Neural progenitor cell (in vitro differentiated cells): ENCODE results near the gene FAM193A. TPM values are rescaled to one million over a fixed set of nuclear protein-coding genes. Genes with fewer than 3 reads are reported as not detected.

Experiments used
- DNase-seq: peaks from one replicate; pipeline ENCODE4 v3.0.0-alpha.2; 2016; ENCODE audit warnings: low spot score
- H2AFZ ChIP-seq: fragments of 200-600 bp; sonication (generic); replicated peaks from 2 replicates; pipeline ENCODE4 v1.6.1; 2016; ENCODE audit warnings: antibody characterized with exemption
- H3F3A ChIP-seq: fragments of 200-600 bp; sonication (generic); 2 replicates; pipeline ENCODE4 v1.6.1; 2016; ENCODE audit warnings: antibody characterized with exemption, low read depth
- H3K27ac ChIP-seq: fragments of 200-600 bp; sonication (generic); 2 replicates; pipeline ENCODE4 v1.5.1; 2016; ENCODE audit warnings: mild to moderate bottlenecking
- H3K27me3 ChIP-seq: fragments of 200-600 bp; sonication (generic); 2 replicates; pipeline ENCODE4 v1.6.1; 2016; ENCODE audit warnings: mild to moderate bottlenecking, moderate library complexity
- H3K36me3 ChIP-seq: fragments of 200-600 bp; sonication (generic); 2 replicates; pipeline ENCODE4 v1.5.1; 2016
- H3K4me1 ChIP-seq: fragments of 200-600 bp; sonication (generic); 2 replicates; pipeline ENCODE4 v1.6.1; 2016; ENCODE audit warnings: mixed run types
- H3K4me2 ChIP-seq: fragments of 200-600 bp; sonication (generic); 2 replicates; pipeline ENCODE4 v1.6.1; 2016
- H3K4me3 ChIP-seq: fragments of 200-600 bp; sonication (generic); 2 replicates; pipeline ENCODE4 v1.5.1; 2016
- H3K79me2 ChIP-seq: fragments of 200-600 bp; sonication (generic); 2 replicates; pipeline ENCODE4 v1.6.1; 2016; ENCODE audit warnings: low read depth
- H3K9ac ChIP-seq: fragments of 200-600 bp; sonication (generic); 2 replicates; pipeline ENCODE4 v1.6.1; 2016
- H3K9me3 ChIP-seq: fragments of 200-600 bp; sonication (generic); 2 replicates; pipeline ENCODE4 v1.5.1; 2016; ENCODE audit warnings: low read depth
- H4K20me1 ChIP-seq: fragments of 200-600 bp; sonication (generic); 2 replicates; pipeline ENCODE4 v1.6.1; 2016; ENCODE audit warnings: low read depth
- H3K27ac Mint-ChIP-seq: 3 replicates; pipeline ENCODE4 v1.8.0; 2021; ENCODE audit warnings: mixed read lengths
- H3K27me3 Mint-ChIP-seq: 2 replicates; pipeline ENCODE4 v1.8.0; 2022; ENCODE audit warnings: low read depth, mild to moderate bottlenecking, inconsistent platforms, moderate library complexity, mixed read lengths; ENCODE audit not compliant: insufficient read depth
- H3K36me3 Mint-ChIP-seq: 3 replicates; pipeline ENCODE4 v1.8.0; 2021; ENCODE audit warnings: mixed read lengths
- H3K4me1 Mint-ChIP-seq: 3 replicates; pipeline ENCODE4 v1.8.0; 2021; ENCODE audit warnings: mixed read lengths
- H3K4me3 Mint-ChIP-seq: 3 replicates; pipeline ENCODE4 v1.8.0; 2021; ENCODE audit warnings: mild to moderate bottlenecking, moderate library complexity, mixed read lengths
- H3K9me3 Mint-ChIP-seq: 3 replicates; pipeline ENCODE4 v1.8.0; 2020; ENCODE audit warnings: mixed read lengths
- EZH2 ChIP-seq: fragments of 200-600 bp; sonication (generic); IDR thresholded peaks from 2 replicates; pipeline ENCODE4 v1.6.1; 2017; ENCODE audit warnings: antibody characterized with exemption, mild to moderate bottlenecking, moderate library complexity
- EZH2phosphoT487 ChIP-seq: fragments of 200-600 bp; sonication (generic); IDR thresholded peaks from 2 replicates; pipeline ENCODE4 v1.6.1; 2017; ENCODE audit warnings: antibody characterized with exemption
- total RNA-seq: library from RNA; depleted of rRNA; stranded (reverse); fragments of >200 nt; gene quantifications from 2 replicates; pipeline ENCODE4 v1.2.3, GENCODE V29; 2015; ENCODE audit warnings: low replicate concordance
- TF ChIP-seq, protein P1 (sequence below): fragments of 200-600 bp; sonication (generic); IDR thresholded peaks from 2 replicates; pipeline ENCODE4 v1.5.1; 2017; ENCODE audit warnings: antibody characterized with exemption, mild to moderate bottlenecking

The FAM193A gene
- total RNA-seq, 1 donor from 2014 or later = 29.1 TPM

DNA sequence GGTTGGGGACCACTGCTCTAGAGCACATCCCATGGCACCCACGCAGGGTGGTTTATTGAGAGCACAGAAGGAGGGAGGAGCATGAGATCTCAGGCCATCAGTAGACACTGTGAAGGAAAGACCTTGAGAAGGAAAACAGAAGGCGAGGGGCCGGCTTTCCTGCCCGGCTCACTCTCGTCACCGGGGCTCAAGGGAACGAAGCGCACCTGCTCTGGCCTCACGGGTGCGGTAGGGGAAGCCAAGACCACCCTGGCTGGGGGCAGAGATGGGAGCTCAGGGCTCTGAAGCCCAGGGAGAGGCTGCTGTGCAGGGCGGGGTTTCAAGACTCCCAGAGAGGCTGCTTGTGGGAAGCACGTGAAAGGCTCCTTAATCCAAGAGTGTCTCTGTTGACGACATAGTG, 113.8 kb downstream of the FAM193A start:
- H3K4me1 ChIP-seq = no peaks in the 10 kb centered on the region
- DNase-seq = no peak
- H3K36me3 ChIP-seq = peaks cover 3% of the 10 kb centered on the region
- no peak overlapping the region for H3K4me2 ChIP-seq
- peaks cover 8% of the 10 kb centered on the region for H4K20me1 ChIP-seq
- H3K27ac ChIP-seq = no peak overlapping the region
- Mint-ChIP-seq H3K4me1 (peaks cover 4% of the 10 kb centered on the region), H3K9me3 (no peaks in the 10 kb centered on the region), H3K4me3 (no peak overlapping the region), H3K27me3 (peaks cover 2% of the 10 kb centered on the region), H3K27ac (no peak overlapping the region), H3K36me3 (peaks cover 45% of the 10 kb centered on the region)
- no peaks in the 10 kb centered on the region for H3F3A ChIP-seq
- H3K9me3 ChIP-seq = no peaks in the 10 kb centered on the region
- H3K9ac ChIP-seq = no peak overlapping the region
- no peak overlapping the region for H3K4me3 ChIP-seq
- TF ChIP-seq, protein P1, sequence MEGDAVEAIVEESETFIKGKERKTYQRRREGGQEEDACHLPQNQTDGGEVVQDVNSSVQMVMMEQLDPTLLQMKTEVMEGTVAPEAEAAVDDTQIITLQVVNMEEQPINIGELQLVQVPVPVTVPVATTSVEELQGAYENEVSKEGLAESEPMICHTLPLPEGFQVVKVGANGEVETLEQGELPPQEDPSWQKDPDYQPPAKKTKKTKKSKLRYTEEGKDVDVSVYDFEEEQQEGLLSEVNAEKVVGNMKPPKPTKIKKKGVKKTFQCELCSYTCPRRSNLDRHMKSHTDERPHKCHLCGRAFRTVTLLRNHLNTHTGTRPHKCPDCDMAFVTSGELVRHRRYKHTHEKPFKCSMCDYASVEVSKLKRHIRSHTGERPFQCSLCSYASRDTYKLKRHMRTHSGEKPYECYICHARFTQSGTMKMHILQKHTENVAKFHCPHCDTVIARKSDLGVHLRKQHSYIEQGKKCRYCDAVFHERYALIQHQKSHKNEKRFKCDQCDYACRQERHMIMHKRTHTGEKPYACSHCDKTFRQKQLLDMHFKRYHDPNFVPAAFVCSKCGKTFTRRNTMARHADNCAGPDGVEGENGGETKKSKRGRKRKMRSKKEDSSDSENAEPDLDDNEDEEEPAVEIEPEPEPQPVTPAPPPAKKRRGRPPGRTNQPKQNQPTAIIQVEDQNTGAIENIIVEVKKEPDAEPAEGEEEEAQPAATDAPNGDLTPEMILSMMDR = no peak
- TF ChIP-seq EZH2 (no peak), EZH2phosphoT487 (no peak)
- H2AFZ ChIP-seq = no peak overlapping the region
- no peaks in the 10 kb centered on the region for H3K79me2 ChIP-seq
- H3K27me3 ChIP-seq = no peaks in the 10 kb centered on the region

DNA sequence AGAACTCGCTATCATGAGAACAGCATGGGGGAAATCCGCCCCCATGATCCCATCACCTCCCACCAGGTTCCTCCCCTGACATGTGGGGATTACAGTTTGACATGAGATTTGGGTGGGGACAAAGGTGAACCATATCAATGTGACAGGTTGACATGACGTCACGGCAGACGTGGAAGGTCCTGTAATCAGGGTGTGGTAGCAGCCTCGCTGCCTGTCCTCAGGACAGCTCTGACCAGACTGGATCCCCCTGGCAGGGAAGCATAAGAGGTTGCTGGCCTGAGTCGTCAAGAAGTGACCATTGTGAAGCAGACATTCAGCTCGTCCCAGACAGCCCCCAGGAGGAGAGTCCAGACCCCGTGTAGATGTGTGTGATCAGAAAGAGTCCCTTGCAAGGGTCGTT, 115.1 kb downstream of the FAM193A start:
- Histone ChIP-seq H3K36me3 (peaks cover 3% of the 10 kb centered on the region), H3K9ac (no peak overlapping the region), H3K27me3 (no peaks in the 10 kb centered on the region), H3F3A (no peaks in the 10 kb centered on the region), H3K4me1 (no peaks in the 10 kb centered on the region), H3K4me3 (no peak overlapping the region), H3K4me2 (no peak overlapping the region), H3K9me3 (no peaks in the 10 kb centered on the region), H3K79me2 (no peaks in the 10 kb centered on the region), H3K27ac (no peak overlapping the region), H2AFZ (no peak overlapping the region), H4K20me1 (peaks cover 5% of the 10 kb centered on the region)
- Mint-ChIP-seq H3K27ac (peak overlapping the region; percentile 8), H3K4me3 (no peak overlapping the region), H3K4me1 (peaks cover 4% of the 10 kb centered on the region), H3K36me3 (peaks cover 46% of the 10 kb centered on the region), H3K27me3 (peaks cover 2% of the 10 kb centered on the region), H3K9me3 (no peaks in the 10 kb centered on the region)
- TF ChIP-seq EZH2phosphoT487 (no peak), EZH2 (no peak)
- TF ChIP-seq, protein P1 = no peak
- no peak for DNase-seq

DNA sequence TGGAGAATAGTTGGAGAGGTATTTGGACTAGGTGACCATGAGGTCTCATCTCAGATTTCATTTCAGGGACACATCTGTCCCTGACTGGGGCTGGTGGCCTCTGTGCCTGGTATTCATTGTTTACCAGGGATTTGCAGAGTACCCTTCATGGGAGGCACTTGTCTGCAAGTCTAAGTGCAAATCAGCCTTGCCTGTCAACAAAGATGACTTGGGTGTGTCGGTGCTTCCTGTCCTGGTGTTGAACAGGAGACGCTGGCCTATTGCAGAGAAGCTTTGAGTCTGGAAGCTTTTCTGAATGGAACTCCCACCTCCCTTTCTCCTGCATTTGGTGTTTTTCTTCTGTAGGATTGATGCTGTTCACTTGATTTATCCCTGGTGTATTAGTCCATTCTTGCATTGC, 115.6 kb downstream of the FAM193A start:
- no peak for DNase-seq
- Mint-ChIP-seq H3K27ac (no peak overlapping the region), H3K27me3 (peaks cover 2% of the 10 kb centered on the region), H3K4me1 (peaks cover 4% of the 10 kb centered on the region), H3K9me3 (no peaks in the 10 kb centered on the region), H3K36me3 (peaks cover 46% of the 10 kb centered on the region), H3K4me3 (no peak overlapping the region)
- Histone ChIP-seq H3K4me3 (no peak overlapping the region), H2AFZ (no peak overlapping the region), H3K27me3 (no peaks in the 10 kb centered on the region), H3F3A (no peaks in the 10 kb centered on the region), H3K79me2 (no peaks in the 10 kb centered on the region), H3K9ac (no peak overlapping the region), H3K36me3 (peaks cover 3% of the 10 kb centered on the region), H3K27ac (no peak overlapping the region), H4K20me1 (peaks cover 5% of the 10 kb centered on the region), H3K4me1 (no peaks in the 10 kb centered on the region), H3K4me2 (no peak overlapping the region), H3K9me3 (no peaks in the 10 kb centered on the region)
- TF ChIP-seq EZH2 (no peak), EZH2phosphoT487 (no peak)
- TF ChIP-seq, protein P1 = no peak
